Smooth muscle cell (in vitro differentiated cells): ENCODE measurements around the gene FAM240B. TPM values are rescaled to one million over a fixed set of nuclear protein-coding genes. Genes with fewer than 3 reads are reported as not detected.

Experiments used
- polyA plus RNA-seq: library from polyadenylated mRNA; unstranded; fragments of >200 nt; fragmentation: Nextera tagmentation; extraction: Ambion mirVana; gene quantifications from 2 replicates; pipeline ENCODE4 v1.2.1, GENCODE V29; 2016
- small RNA-seq: library from RNA; depleted of rRNA; stranded (forward); fragments of <200 nt; gene quantifications from one replicate; pipeline ENCODE3, GENCODE V24; 2014
- total RNA-seq: library from RNA; depleted of rRNA; stranded (reverse); fragments of >200 nt; gene quantifications from 2 replicates; pipeline ENCODE4 v1.2.3, GENCODE V29; 2014

Gene FAM240B
- total and polyA plus RNA-seq, 2 experiments from 2014 or later, result not detected

Small RNAs within 50 kb of the gene (small RNA-seq; reads per million reads assigned to genes)
- not detected for gene RNU6-765P

Other genes with a start within 250 kb of the FAM240B start
- 0.18 TPM in 1 of 2 replicates, not detected in the other for gene ANKRD18A, start 99.5 kb downstream of the FAM240B start, total RNA-seq
- gene ANKRD18A, start 99.5 kb downstream of the FAM240B start, polyA plus RNA-seq, result 0.17 TPM in 1 of 2 replicates, not detected in the other